IMR-90 (cell line): ENCODE results near the gene RAPGEFL1. TPM values are rescaled to one million over a fixed set of nuclear protein-coding genes. Genes with fewer than 3 reads are reported as not detected.

Experiments used
- ATAC-seq: fragments of 200-7000 bp; cut with Tn5 transposase; 2 replicates; pipeline ENCODE4 v1.9.1; 2020; ENCODE audit warnings: low read depth, mild to moderate bottlenecking, moderate library complexity
- BruUV-seq: library from RNA; stranded (reverse); fragments of 400-500 nt; replicated peaks from 2 replicates; lab custom pipeline; 2021; lab: Mats Ljungman, UMichigan
- CTCF ChIA-PET: fragments of 300-600 bp; formaldehyde crosslinking; extraction: SDS; loops from one replicate; lab custom pipeline; 2021; ENCODE audit warnings: antibody characterized with exemption; lab: Yijun Ruan, JAX
- POLR2A ChIA-PET: fragments of 300-600 bp; sonication (Branson Sonifier 250); formaldehyde crosslinking; loops from one replicate; lab custom pipeline; 2022; ENCODE audit warnings: antibody characterized with exemption; ENCODE audit not compliant: unreplicated experiment; lab: Charles Lee
- DNase-seq: peaks from one replicate; pipeline ENCODE4 v3.0.0; 2013
- H2AFZ ChIP-seq: replicated peaks from 2 replicates; pipeline ENCODE3; 2013; ENCODE audit warnings: low read length, mild to moderate bottlenecking; ENCODE audit not compliant: poor library complexity
- H2AK5ac ChIP-seq: 2 replicates; pipeline ENCODE4 v1.6.1; 2013; ENCODE audit warnings: low read depth, low read length, inconsistent platforms
- H2AK9ac ChIP-seq: replicated peaks from 2 replicates; pipeline ENCODE3; 2013; ENCODE audit warnings: mild to moderate bottlenecking, low read depth, low read length, moderate library complexity; ENCODE audit not compliant: poor library complexity
- H2BK120ac ChIP-seq: 2 replicates; pipeline ENCODE4 v1.6.1; 2013; ENCODE audit warnings: low read depth, low read length, inconsistent platforms
- H2BK15ac ChIP-seq: 3 replicates; pipeline ENCODE4 v1.6.1; 2013; ENCODE audit warnings: low read depth, low read length, inconsistent platforms
- H2BK20ac ChIP-seq: 2 replicates; pipeline ENCODE4 v1.6.1; 2013; ENCODE audit warnings: low read depth, mild to moderate bottlenecking, inconsistent platforms, low read length, moderate library complexity
- H2BK5ac ChIP-seq: 2 replicates; pipeline ENCODE4 v1.6.1; 2013; ENCODE audit warnings: mild to moderate bottlenecking, low read depth, low read length, inconsistent platforms; ENCODE audit not compliant: poor library complexity, severe bottlenecking
- H3K14ac ChIP-seq: replicated peaks from 2 replicates; pipeline ENCODE4 v1.6.1; 2013; ENCODE audit warnings: low read depth, low read length, inconsistent platforms
- H3K18ac ChIP-seq: 2 replicates; pipeline ENCODE4 v1.6.1; 2013; ENCODE audit warnings: low read depth, low read length, control low read depth
- H3K23ac ChIP-seq: 2 replicates; pipeline ENCODE4 v1.6.1; 2013; ENCODE audit warnings: low read depth, low read length, inconsistent platforms
- H3K27ac ChIP-seq: 2 replicates; pipeline ENCODE4 v1.5.1; 2013; ENCODE audit warnings: mild to moderate bottlenecking, control low read depth, low read length; ENCODE audit not compliant: insufficient read depth
- H3K27me3 ChIP-seq: 2 replicates; pipeline ENCODE4 v1.6.1; 2013; ENCODE audit warnings: low read length; ENCODE audit not compliant: control insufficient read depth, insufficient read depth
- H3K36me3 ChIP-seq: 2 replicates; pipeline ENCODE4 v1.6.1; 2013; ENCODE audit warnings: low read length, mixed read lengths; ENCODE audit not compliant: control insufficient read depth, insufficient read depth
- H3K4ac ChIP-seq: 2 replicates; pipeline ENCODE4 v1.6.1; 2013; ENCODE audit warnings: low read depth, low read length, inconsistent platforms
- H3K4me1 ChIP-seq: 2 replicates; pipeline ENCODE4 v1.6.1; 2013; ENCODE audit warnings: low read length, mixed read lengths; ENCODE audit not compliant: control insufficient read depth, insufficient read depth
- H3K4me2 ChIP-seq: 2 replicates; pipeline ENCODE4 v1.6.1; 2013; ENCODE audit warnings: low read depth, mild to moderate bottlenecking, control low read depth, low read length, moderate library complexity
- H3K4me3 ChIP-seq: 2 replicates; pipeline ENCODE4 v1.5.1; 2013; ENCODE audit warnings: low read depth, mild to moderate bottlenecking, control low read depth, low read length, moderate library complexity; ENCODE audit not compliant: insufficient read depth
- H3K56ac ChIP-seq: 2 replicates; pipeline ENCODE4 v1.6.1; 2013; ENCODE audit warnings: low read length, inconsistent platforms; ENCODE audit not compliant: insufficient read depth; ENCODE audit errors: extremely low read depth
- H3K79me1 ChIP-seq, 2 experiments: 2 replicates each; pipeline ENCODE4 v1.6.1; 2013; ENCODE audit warnings: low read length in 2 of 2, inconsistent platforms in 1 of 2, low read depth in 1 of 2
- H3K9ac ChIP-seq: 2 replicates; pipeline ENCODE4 v1.6.1; 2013; ENCODE audit warnings: low read depth, low read length, control low read depth
- H3K9me1 ChIP-seq: 2 replicates; pipeline ENCODE4 v1.6.1; 2013; ENCODE audit warnings: low read length, inconsistent platforms; ENCODE audit not compliant: insufficient read depth
- H3K9me3 ChIP-seq: 2 replicates; pipeline ENCODE4 v1.6.1; 2013; ENCODE audit warnings: low read length; ENCODE audit not compliant: control insufficient read depth, insufficient read depth
- H4K20me1 ChIP-seq: 2 replicates; pipeline ENCODE4 v1.6.1; 2013; ENCODE audit warnings: low read length, inconsistent platforms; ENCODE audit not compliant: insufficient read depth
- H4K5ac ChIP-seq: 2 replicates; pipeline ENCODE4 v1.6.1; 2013; ENCODE audit warnings: mild to moderate bottlenecking, low read depth, low read length, control low read depth
- H4K8ac ChIP-seq, 2 experiments: 2 replicates each; pipeline ENCODE4 v1.6.1; 2013; ENCODE audit warnings: low read depth in 2 of 2, low read length in 2 of 2, control low read depth in 1 of 2, inconsistent platforms in 1 of 2
- H4K91ac ChIP-seq: 2 replicates; pipeline ENCODE4 v1.6.1; 2013; ENCODE audit warnings: low read depth, low read length, inconsistent platforms; ENCODE audit not compliant: insufficient read depth
- CEBPB ChIP-seq: IDR thresholded peaks from 2 replicates; pipeline ENCODE4 v1.6.1; 2012; ENCODE audit warnings: low read depth, low read length, improper control_type of control experiment
- CHD1 ChIP-seq: IDR thresholded peaks from 2 replicates; pipeline ENCODE4 v1.6.1; 2012; ENCODE audit warnings: low read depth, low read length, improper control_type of control experiment
- CTCF ChIP-seq: conservative IDR thresholded peaks from 2 replicates; pipeline ENCODE4 v1.5.1; 2012; ENCODE audit warnings: mild to moderate bottlenecking, low read depth, low read length, improper control_type of control experiment
- ELK1 ChIP-seq: fragments of 150-350 bp; IDR thresholded peaks from 2 replicates; pipeline ENCODE4 v1.6.1; 2016; ENCODE audit warnings: low read depth, mild to moderate bottlenecking, low read length, moderate library complexity, borderline replicate concordance
- FOS ChIP-seq: fragments of 150-350 bp; IDR thresholded peaks from 2 replicates; pipeline ENCODE4 v1.6.1; 2016; ENCODE audit warnings: low read depth, low read length
- MAFK ChIP-seq: IDR thresholded peaks from 2 replicates; pipeline ENCODE4 v1.6.1; 2012; ENCODE audit warnings: low read depth, low read length, improper control_type of control experiment
- MAZ ChIP-seq: IDR thresholded peaks from 2 replicates; pipeline ENCODE4 v1.6.1; 2012; ENCODE audit warnings: low read depth, mild to moderate bottlenecking, low read length, improper control_type of control experiment, moderate library complexity, borderline replicate concordance
- NFE2L2 ChIP-seq: fragments of 150-350 bp; IDR thresholded peaks from 2 replicates; pipeline ENCODE4 v1.6.1; 2016; ENCODE audit warnings: low read depth, mild to moderate bottlenecking, low read length
- POLR2A ChIP-seq: IDR thresholded peaks from 2 replicates; pipeline ENCODE4 v1.6.1; 2012; ENCODE audit warnings: mild to moderate bottlenecking, low read depth, low read length
- RCOR1 ChIP-seq: IDR thresholded peaks from 2 replicates; pipeline ENCODE4 v1.6.1; 2012; ENCODE audit warnings: mild to moderate bottlenecking, low read length, improper control_type of control experiment; ENCODE audit not compliant: insufficient replicate concordance
- RFX5 ChIP-seq: IDR thresholded peaks from 2 replicates; pipeline ENCODE4 v1.8.0; 2012; ENCODE audit warnings: low read depth, mild to moderate bottlenecking, low read length, moderate library complexity
- SMC3 ChIP-seq: fragments of 150-350 bp; IDR thresholded peaks from 2 replicates; pipeline ENCODE4 v1.6.1; 2016; ENCODE audit warnings: low read depth, mild to moderate bottlenecking, antibody characterized with exemption, low read length, moderate library complexity
- USF2 ChIP-seq: fragments of 150-350 bp; IDR thresholded peaks from 2 replicates; pipeline ENCODE4 v1.6.1; 2017; ENCODE audit warnings: mild to moderate bottlenecking, antibody characterized with exemption, low read length, low read depth
- WGBS, 2 experiments: methylation state at CpG; one replicate each; pipeline versions ENCODE4 v1.1.5 to v1.1.7; 2013; ENCODE audit warnings: missing lambda C conversion rate in 2 of 2; ENCODE audit not compliant: insufficient read length in 1 of 2; ENCODE audit errors: extremely low coverage in 2 of 2; 5-methylcytosine and 5-hydroxymethylcytosine counted together
- dilution Hi-C: fragments of 300-500 bp; cut with HindIII; formaldehyde crosslinking; loops from one replicate; pipeline ENCODE4 v1.14.3; 2018; ENCODE audit warnings: low sequenced_read_pairs; ENCODE audit not compliant: unreplicated experiment
- in situ Hi-C: fragments of 300-500 bp; cut with MboI; formaldehyde crosslinking; loops from 3 replicates; pipeline ENCODE4 v1.14.3; 2019; ENCODE audit warnings: low sequenced_read_pairs, inconsistent platforms, mixed read lengths
- intact Hi-C: fragments of 100-400 bp; cut with micrococcal nuclease; formaldehyde crosslinking; loops from 2 replicates; pipeline ENCODE4 v1.10.0; 2022
- polyA plus RNA-seq, 3 experiments: library from polyadenylated mRNA; depleted of rRNA; stranded (reverse); fragments of >200 nt; gene quantifications; 2 replicates each; pipeline ENCODE4 v1.2.3, GENCODE V29; 2012; ENCODE audit warnings: low replicate concordance in 1 of 3
- total RNA-seq: library from RNA; depleted of rRNA; stranded (reverse); fragments of >200 nt; gene quantifications from 2 replicates; pipeline ENCODE4 v1.2.3, GENCODE V29; 2012

RAPGEFL1 gene
- total and polyA plus RNA-seq, 2 of the 4 experiments (the other 2 are of a cell fraction) = 0.54 to 5.6 TPM

- ATAC-seq (no peak), DNase-seq (no peak)
- Histone ChIP-seq H4K91ac (no peak overlapping the region), H2AK9ac (no peak overlapping the region), H4K8ac (no peak overlapping the region), H2BK120ac (no peak overlapping the region), H2BK15ac (no peak overlapping the region), H4K20me1 (peaks cover 42% of the 10 kb centered on the region), H3K9me1 (peaks cover 6% of the 10 kb centered on the region), H3K23ac (no peak overlapping the region), H3K4me3 (no peak overlapping the region), H3K4me1 (no peaks in the 10 kb centered on the region; the same call in 1 of the 2 replicates), H3K36me3 (no peaks in the 10 kb centered on the region), H3K79me1 (peaks cover 26 to 67% of the 10 kb centered on the region in 2 experiments), H2AK5ac (no peak overlapping the region), H3K9me3 (no peaks in the 10 kb centered on the region), H3K27ac (no peak overlapping the region), H2BK5ac (no peak overlapping the region), H3K9ac (no peak overlapping the region), H2BK20ac (no peak overlapping the region), H3K4ac (no peak overlapping the region), H3K18ac (no peak overlapping the region), H3K56ac (no peak overlapping the region), H3K14ac (no peak overlapping the region), H2AFZ (no peak overlapping the region), H3K4me2 (no peak overlapping the region), H4K5ac (no peak overlapping the region), H3K27me3 (no peaks in the 10 kb centered on the region)
- in situ Hi-C loops (no loop called here), intact Hi-C loops (loop anchor here (5.0 kb wide), 1 partner anchor 36 kb away; no protein-coding TSS in a partner anchor), dilution Hi-C loops (no loop called here)
- ChIA-PET CTCF (interaction anchor here (0.6 kb wide), 1 partner anchor 334 kb away, joined by 3 read pairs; no protein-coding TSS in a partner anchor), POLR2A (no interaction called here)
- TF ChIP-seq MAZ (no peak), NFE2L2 (no peak), CHD1 (no peak), USF2 (no peak), RFX5 (no peak), MAFK (no peak), CTCF (no peak), FOS (no peak), POLR2A (no peak), SMC3 (no peak), ELK1 (no peak), CEBPB (no peak), RCOR1 (no peak)
- BruUV-seq = no TSS peak
- WGBS, 2 experiments = no CpG with 5 or more reads among the region's 4 CpGs
These were observed 64.1 kb downstream of the RAPGEFL1 start for GRCh38 chr17:40241252-40241834.
